G401.6 (cell line): ENCODE measurements around the gene KHDC4.
"Not testable (repeated sequence)": the region's sequence is repeated elsewhere in the genome, so short reads cannot be mapped to it uniquely, and the experiment has no call there.

ENCODE experiments used
- FAIRE-seq: peaks from 2 replicates; lab custom pipeline; 2012; peaks lifted over from hg19 to GRCh38; lab: Jason Lieb, UNC

Gene KHDC4

DNA sequence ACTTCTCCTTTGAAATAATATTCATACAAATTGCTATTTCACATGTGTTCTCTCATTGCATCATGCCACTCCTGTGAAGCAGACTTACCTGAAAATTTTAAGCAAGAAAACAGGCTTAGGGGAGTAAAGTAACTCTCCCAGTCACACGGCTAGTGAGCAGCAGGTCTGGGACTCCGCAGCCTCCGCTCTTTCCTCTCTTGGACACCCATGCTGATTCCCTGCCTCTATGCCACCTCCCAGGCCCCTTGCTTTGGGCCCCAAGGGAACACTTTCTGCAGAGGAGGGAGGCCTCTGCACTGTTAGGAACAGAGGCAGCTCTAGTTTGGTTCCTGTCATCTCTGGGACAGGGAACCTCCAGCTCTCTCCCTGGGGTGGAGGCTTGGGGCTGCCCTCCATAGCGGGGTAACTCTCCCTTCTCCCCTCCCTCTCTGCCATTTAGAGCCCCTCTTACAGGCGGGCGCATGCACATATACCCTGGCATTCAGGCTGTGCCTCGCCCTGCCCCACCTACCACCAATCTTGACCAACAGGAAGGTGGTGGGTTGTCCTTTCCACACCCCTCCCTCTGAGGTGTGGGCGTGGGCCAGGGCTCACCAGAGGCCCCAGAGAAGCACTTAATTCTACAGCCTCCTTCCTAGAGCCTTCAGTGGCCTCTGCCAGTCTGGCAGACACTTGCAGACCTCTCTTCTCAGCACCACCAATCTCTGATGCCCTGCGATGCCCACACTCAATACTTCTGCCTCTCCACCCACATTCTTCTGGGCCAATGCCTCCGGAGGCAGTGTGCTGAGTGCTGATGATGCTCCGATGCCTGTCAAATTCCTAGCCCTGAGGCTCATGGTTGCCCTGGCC lies 7.0 kb upstream of the KHDC4 start, which contains the start of gene RXFP4:
Gene RXFP4 (plus strand): TSS at position 646 of the 852 bp plus-strand sequence. CDS start 72 bp downstream, at position 718.
- peak; percentile 87 for FAIRE-seq

DNA sequence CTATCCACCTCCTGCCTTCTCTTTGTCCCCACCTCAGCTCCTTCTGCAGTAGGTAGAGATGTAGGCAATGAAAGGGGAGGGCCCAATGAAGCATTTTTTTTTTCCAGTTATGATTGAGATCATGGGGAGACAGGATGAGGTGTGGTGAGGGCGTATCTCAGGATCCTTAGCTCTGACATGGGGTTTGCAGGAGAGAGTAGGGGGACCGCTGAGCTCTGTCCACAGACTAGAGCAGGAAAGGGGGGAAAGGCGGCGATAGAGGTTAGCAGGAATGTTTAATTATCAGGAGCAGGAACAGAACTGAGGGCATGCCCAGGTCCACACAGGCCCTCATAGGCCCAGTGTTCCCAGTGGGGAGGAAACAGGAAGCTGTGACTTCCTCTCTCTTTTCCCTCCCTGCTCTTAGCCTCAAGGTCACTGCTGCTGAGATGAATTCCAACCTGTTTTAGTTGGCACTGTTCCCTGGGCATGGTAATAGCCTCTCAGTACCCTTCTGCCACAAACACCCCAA lies 6.3 kb upstream of the KHDC4 start:
- no peak for FAIRE-seq

DNA sequence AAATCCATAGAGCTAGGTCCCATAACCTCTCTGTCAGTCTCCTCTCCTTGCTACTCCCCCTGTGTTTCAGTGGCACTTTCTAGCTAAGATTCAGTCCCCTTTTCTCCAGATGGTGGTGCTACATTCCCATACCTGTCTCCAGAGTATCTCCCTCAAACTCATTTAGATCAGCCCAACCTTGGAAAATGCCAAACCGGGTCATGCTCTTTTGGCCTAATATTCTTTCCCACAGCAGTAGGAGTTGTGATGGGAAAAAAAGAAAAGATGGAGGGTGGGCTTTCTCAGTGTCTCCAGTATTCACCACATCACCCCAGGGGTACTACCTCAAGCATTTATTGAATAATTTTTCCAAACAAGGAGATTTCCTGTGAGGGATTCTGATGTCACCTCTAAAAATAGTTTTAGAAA lies 4.0 kb upstream of the KHDC4 start:
- FAIRE-seq: peak; percentile 95

DNA sequence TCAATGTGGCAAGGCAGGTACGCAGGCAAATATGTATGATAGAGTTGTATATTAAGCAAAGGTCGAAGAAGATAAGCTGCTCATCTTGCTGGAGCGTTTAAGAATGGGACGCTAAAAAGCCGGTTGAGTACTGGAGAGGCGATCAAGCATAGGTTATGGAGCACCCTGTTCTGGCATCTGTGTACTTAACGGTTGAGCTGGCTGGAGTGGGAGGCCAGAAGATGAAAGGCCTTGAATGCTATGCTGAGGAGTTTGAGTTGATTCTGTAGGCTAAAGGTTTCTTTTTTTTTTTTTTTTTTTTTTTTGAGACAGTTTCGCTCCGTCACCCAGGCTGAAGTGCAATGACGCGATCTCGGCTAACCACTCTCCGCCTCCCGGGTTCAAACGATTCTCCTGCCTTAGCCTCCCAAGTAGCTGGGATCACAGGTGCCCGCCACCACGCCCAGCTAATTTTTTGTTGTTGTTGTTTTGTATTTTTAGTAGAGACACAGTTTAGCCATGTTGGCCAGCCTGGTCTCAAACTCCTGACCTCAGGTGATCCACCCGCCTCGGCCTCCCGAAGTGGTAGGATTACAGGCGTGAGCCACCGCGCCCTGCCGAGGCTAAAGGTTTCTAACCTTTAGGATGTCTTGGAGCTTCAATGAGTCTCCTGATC lies 850 bp upstream of the KHDC4 start:
- no peak for FAIRE-seq

DNA sequence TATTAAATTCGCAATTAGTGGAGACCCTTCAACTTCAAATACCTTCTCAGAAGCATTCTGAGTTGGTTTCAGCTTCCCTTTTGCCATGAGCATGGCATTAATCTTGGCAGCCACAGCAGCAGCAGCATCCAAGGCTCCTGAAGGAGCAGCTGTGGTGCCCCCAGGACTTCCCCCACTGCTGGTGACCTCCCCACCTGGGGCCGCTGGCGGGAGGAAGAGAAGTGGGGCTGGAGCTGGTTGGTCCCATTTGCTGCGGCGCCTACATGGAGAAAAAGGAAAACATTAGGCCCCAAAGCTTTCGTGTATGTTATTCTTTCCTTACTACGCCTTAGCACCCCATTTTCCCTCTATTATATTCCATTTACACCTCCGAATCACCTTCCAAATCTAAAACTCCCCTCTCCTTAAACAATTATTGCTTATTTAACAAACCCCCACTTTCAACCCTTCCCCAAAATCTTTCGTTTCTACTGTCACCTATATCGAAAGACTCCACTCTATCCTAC lies 569 bp downstream of the KHDC4 start:
- no peak for FAIRE-seq

DNA sequence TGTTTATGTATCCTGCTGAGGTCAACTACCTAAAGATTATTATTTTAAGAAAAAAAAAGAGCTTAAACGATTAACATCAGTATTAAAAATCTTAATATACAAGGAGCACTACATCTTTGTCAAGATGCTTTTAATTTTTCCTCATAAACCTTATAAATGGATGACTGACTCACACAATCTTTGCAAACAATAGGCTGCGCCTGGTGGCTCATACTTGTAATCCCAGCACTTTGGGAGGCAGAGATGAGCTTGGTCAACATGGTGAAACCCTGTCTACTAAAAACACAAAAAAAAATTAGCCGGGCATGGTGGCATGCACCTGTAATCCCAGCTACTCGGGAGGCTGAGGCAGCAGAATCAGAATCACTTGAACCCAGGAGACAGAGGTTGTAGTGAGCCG lies 1.7 kb downstream of the KHDC4 start:
- FAIRE-seq: no peak

DNA sequence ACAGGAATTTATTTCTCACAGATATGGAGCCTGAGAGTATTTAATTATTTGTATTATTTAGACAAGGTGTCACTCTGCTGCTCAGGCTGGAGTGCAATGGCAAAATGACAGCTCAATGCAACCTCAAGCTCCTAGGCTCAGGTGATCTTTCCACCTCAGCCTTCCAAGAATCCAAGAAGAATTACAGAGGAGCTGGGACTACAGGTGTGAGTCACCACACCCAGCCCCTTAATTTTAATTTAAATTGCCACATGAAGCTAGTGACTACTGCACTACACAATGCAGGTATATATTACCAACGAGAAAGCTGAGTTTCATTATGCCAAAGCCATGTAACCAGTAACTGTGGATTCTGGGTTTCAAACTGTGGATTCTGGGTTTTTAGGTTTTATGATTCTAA lies 2.1 kb downstream of the KHDC4 start:
- no peak for FAIRE-seq

DNA sequence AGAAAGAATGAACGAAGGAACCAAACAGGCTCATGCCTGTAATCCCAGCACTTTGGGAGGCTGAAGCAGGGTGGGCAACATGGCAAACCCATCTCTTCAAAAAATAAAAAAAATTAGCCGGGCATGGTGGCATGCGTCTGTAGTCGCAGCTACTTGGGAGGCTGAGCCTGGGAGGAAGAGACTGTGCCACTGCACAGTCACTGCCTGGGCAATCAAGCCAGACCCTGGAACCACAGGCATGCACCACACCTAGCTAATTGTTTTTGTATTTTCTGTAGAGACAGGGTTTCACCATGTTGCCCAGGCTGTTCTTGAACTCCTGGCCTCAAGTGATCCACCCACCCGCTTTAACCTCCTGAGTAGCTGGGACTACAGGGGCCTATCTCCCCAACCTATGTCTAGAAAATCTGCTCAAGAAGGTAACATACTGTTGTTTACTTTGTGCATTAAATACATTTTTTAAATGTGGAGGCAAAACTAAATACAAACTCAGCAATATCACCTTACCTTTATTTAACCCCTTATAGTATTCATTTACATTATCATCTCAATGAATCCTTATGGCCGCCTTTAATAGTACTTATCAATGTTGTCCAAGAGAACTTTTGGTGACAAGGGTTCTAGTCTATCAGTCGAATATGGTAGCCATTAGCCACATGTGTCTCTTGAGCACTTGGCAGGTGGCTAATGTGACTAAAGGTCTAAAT lies 2.7 kb downstream of the KHDC4 start:
- FAIRE-seq: no peak

DNA sequence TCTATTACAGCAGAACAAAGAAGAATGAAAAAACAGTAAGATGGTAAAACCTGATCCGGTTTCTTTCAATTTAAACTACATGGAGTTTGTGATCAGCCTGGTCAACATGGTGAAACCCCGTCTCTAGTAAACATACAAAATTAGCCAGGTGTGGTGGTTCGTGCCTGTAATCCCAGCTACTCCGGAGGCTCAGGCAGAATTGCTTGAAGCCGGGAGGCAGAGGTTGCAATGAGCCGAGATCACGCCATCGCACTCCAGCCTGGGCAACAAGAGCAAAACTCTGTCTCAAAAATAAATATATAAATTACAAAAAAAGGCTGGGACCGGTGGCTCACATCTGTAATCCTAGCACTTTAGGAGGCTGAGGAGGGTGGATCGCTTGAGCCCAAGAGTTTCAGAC lies 3.5 kb downstream of the KHDC4 start:
- FAIRE-seq: not testable (repeated sequence)

DNA sequence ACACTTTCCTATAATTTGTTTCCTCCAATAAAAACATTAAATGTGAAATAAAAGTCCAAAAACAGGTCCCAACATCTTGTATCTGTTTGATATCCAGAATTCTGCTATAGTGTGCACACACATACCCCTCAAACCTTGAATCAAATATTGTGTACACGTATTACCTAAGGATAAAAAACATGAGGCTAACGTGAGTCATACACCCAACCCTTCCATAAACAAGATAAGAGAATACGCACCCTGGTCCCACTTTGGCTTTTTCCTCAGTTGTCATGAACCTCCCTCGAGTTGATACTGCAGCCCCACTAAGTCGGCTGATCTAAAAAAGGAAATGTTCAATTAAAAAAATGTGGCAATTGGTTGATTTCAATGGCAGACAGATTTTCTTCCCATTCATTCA lies 5.2 kb downstream of the KHDC4 start:
- no peak for FAIRE-seq

DNA sequence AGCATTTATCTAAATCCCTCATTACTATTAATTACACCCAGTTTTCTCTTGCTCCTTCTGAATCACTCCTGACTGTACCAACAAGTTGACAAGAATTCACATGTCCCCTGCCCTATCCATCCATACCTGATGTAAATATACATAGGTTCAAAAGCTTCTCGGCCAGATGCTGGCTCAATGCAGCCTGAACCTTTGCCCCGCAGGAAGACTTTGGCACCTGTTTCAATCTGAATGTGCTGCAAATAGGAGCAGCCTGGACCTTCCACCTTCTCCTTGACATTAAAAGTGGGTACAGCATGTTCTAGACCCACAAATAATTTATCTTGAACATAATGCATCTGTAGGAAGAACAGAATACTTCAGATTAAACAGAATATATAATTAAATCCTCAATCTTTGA lies 8.7 kb downstream of the KHDC4 start:
- no peak for FAIRE-seq

DNA sequence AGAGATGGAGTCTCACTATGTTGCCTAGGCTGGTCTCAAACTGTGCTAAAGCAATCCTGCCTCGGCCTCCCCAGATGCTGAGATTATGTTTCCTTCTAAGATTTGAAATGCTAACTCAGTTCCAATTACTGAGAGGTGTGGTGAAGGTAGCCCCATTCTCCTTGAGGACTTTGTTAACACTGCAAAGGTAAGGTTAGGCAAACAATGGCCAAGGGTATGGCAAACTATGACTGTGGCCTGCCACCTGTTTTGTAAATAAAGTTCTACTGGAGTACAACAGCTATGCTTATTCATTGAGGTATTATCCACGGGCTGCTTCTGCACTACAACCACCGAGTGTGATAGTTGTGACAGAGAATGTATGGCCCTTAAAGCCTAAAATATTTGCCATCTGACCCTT lies 13.5 kb downstream of the KHDC4 start:
- no peak for FAIRE-seq

DNA sequence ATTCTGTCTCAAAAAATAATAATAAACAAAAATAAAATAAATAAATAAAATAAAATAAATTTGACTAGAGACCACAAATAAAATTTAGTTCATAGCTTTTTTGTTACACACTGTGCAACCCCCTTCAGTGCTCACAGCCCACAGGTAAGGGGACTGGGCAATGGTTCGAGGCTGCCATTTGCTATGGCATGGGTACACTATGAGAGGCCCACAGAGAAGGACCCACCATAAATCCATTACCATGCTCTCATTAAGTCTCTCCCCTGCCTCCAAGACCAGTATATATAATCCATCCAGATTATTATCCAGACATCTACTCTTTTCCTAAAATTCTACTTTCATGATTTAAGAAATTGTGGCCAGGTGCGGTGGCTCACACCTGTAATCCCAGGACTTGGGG lies 14.4 kb downstream of the KHDC4 start:
- no peak for FAIRE-seq

DNA sequence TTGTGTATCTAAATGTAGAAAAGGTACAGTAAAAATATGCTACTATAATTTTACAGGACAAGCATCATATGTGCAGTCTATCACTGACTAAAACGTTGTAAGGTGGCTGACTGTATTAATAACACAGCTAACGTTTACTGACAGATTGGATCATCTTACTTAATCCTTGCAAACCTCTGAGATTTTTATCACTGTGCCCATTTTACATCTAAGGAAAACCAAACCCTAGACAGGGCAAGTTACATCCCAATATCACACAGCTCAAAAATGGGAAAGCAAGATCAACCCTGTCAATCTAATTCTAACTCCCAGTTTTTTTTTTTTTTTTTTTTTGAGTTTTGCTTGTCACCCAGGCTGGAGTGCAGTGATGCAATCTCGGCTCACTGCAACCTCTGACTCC lies 15.6 kb downstream of the KHDC4 start:
- no peak for FAIRE-seq

DNA sequence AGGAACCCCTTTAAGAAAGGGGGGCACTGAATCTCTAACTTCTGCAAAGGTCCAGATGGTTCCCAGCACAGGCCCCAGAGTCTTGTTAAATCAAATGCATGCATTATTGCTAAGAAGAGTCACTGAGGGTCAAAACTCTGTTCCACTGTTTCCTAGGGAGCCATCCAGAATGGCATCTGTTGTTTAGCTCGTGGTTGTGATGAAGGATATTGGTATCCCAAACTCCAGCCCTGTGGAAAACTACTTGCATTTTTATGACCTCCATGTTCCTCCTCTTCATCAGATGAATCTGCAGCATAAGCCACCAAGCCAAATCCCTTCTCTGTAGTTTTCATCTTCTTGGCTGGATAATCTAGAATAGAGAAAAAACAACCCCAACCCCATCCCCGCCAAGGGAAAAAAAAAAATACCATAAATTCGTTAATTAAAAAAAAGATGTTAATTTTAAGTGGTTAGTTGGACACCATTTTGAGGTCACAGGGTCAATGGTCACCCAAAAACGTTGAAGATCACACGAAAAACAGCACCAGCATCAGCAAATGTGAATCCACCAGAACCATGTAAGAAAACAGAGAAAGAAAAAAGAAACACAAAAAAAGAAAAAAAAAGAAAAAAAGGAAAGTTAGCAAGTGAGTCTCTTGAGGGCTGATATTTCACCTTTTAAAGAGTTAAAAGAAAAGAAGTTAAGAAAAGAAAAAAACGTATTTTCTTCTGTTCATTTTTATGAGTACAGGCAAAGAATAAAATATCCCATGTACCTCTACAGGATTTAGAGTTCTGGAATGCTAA lies 20.1 kb downstream of the KHDC4 start:
- peak; percentile 80 for FAIRE-seq

DNA sequence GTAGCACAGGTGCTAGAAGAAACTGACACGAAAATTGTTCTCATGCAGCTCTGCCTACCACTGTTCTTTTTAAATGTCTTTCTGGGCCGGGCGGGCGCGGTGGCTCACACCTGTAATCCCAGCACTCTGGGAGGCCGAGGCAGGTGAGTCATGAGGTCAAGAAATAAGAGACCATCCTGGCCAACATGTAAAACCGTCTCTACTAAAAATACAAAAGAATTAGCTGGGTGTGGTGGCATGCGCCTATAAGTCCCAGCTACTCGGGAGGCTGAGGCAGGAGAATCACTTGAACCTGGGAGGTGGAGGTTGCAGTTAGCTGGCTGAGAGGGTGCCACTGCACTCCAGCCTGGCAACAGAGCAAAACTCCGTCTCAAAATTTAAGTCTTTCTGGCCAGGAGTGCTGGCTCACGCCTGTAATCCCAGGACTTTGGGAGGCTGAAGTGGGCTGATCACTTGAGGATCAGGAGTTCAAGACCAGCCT lies 22.1 kb downstream of the KHDC4 start:
- FAIRE-seq: no peak

DNA sequence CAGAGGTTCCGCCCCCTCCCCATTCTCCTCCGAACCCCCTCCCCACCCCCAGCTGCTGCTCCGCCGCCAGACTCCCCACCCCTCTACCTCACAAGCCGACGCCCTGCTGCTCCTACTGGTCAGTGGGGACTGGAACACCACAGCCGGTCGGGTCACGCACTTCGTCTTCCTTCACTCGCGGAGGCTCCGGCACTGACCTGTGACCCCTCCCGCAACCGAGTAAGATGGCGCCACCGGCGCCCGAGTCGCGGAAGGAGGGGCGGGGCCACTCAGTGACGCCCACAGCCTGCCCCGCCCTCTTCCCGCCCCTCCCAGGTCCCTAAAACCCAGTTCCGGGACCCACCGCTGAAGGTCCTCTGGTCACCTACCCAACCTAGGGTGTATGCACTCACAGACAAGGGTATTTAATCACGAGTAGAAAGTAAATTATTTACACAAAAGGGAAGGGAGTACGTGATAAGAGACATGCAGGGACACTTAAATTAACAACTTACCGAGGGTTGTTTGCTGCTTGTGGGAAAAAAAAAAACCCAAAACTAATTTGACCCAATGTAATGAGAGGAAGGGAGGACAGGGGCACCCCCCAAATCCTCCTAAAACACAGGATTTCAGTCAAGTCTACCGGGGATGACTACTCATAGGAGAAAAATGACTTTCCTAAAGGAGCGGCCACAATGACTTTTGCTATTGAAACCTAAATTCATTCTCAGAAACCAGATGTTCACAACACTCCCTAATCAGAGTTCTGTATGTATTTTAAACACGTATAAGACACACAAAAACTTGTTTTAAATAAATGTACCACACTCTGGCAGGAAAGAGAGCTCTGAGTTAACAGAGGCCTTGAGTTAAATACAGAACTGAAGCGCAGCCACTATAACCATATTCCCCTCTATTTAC lies 22.8 kb downstream of the KHDC4 start, which contains the start of gene RIT1:
Gene RIT1 (minus strand): TSS at position 194 of the 900 bp plus-strand sequence. CDS start 588 bp downstream, outside the sequence.
- peak; percentile 91 for FAIRE-seq

DNA sequence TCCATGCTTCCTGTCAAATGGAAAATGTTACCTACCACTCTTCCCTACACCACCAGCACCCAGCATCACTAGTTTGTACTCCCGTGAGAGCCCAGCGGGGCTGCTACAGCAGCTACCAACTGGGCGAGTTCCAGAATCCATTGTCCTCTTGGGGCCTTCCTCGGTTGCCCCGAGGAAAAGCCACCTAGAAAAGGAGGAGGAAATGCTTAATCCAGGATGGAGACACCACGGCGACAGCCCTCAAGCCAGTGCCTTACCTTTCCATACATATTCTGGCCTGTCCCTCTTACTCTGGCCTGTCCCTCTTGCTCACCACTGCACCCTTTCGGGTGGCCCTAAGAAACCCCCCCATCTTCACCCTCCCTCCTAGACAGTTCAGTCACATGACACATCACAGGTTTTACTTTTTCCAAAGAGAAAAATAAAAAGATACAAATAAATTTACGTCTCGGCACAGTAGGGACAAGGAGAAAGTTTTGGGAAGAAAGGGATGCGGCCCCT lies 23.5 kb downstream of the KHDC4 start:
- no peak for FAIRE-seq

DNA sequence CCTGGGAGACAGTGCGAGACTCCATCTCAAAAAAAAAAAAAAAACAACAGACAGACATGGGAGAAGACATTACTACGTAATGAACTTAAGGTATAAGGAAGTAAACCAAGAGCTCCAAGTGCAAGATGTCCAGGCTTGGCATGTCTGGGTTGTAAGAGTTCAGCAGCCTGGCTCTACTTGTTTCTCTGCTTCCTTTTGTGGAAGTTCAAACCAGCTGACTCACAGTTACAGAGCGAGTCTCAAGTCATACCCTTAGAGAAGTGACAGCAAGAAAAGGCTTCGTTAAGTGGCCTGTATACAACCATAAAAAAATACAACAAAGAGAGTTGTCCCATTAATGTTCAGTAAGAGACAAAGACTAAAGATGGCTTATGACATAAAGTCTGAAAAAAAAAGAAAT lies 24.3 kb downstream of the KHDC4 start:
- FAIRE-seq: no peak

DNA sequence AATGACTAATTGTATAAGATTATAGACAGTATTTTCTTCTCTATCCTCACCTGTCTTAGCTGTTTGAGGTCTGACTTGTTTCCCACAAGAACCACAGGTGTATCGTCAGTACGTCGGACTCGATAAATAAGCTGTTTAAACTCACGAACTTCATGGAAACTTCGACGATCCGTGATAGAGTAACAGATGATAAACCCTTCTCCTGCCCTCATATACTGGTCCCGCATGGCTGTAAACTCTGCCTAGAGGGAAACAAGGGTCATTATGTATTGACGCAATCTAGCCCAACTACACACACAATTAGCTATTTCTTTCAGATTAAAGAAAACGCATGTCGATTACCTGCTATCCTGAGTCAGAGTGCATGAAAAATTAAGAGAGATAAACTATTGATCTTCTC lies 30.0 kb downstream of the KHDC4 start:
- FAIRE-seq: no peak
